Left lung (tissue), 10 donors: Measurements from ENCODE around the gene PLA2G6. TPM values are rescaled to one million over a fixed set of nuclear protein-coding genes. Genes with fewer than 3 reads are reported as not detected.

Source experiments
- ATAC-seq: fragments of 200-7000 bp; cut with Tn5 transposase; one replicate; pipeline ENCODE4 v1.9.1; 2020; ENCODE audit warnings: moderate library complexity
- DNase-seq, 4 donors: peaks; one replicate each; pipeline ENCODE4 v3.0.0-alpha.2; 2013 to 2020
- H3K27ac ChIP-seq, 2 donors: fragments of 200-600 bp; sonication (generic) in 1 of 2; one replicate each; pipeline versions ENCODE4 v1.5.0 to v1.8.0; 2020 to 2021
- H3K27me3 ChIP-seq, 2 donors: fragments of 200-600 bp; sonication (generic) in 1 of 2; one replicate each; pipeline versions ENCODE4 v1.5.0 to v1.8.0; 2020 to 2021
- H3K36me3 ChIP-seq, 2 donors: fragments of 200-600 bp; sonication (generic) in 1 of 2; one replicate each; pipeline versions ENCODE4 v1.5.0 to v1.8.0; 2020 to 2021
- H3K4me1 ChIP-seq, 2 donors: fragments of 200-600 bp; one replicate each; pipeline ENCODE4 v1.8.0; 2021
- H3K4me3 ChIP-seq, 2 donors: fragments of 200-600 bp; sonication (generic) in 1 of 2; one replicate each; pipeline versions ENCODE4 v1.5.0 to v1.8.0; 2020 to 2021; ENCODE audit warnings: mild to moderate bottlenecking in 1 of 2
- H3K9me3 ChIP-seq, 2 donors: fragments of 200-600 bp; sonication (generic) in 1 of 2; one replicate each; pipeline versions ENCODE4 v1.5.0 to v1.8.0; 2020 to 2021
- CTCF ChIP-seq, 2 donors: fragments of 200-600 bp; sonication (generic) in 1 of 2; IDR thresholded peaks; one replicate each; pipeline versions ENCODE4 v1.5.0 to v1.8.0; 2021; ENCODE audit warnings: antibody characterized with exemption in 2 of 2
- intact Hi-C, 2 donors: fragments of 100-400 bp; cut with DNase I; formaldehyde crosslinking; loops; one replicate each; pipeline versions ENCODE4 v1.11.2 to v1.14.2; 2022
- polyA plus RNA-seq, 6 donors: library from polyadenylated mRNA; unstranded; fragments of 120-200 nt; gene quantifications; one replicate each; pipeline ENCODE4 v1.2.1, GENCODE V29; 2013; ENCODE audit not compliant: insufficient read length in 6 of 6
- total RNA-seq, 2 donors: library from RNA; stranded (reverse); fragmentation: NEBNext Ultra II Directional; extraction: Animal tissue kit (Norgen Biotek cat#: 25700); gene quantifications; one replicate each; pipeline ENCODE4 v1.2.1, GENCODE V29; 2021
- donor health status: DM: no; HTN: yes; CAD: no.
- donor health status: DM: no; HTN: no; CAD: no.

The PLA2G6 gene
- total and polyA plus RNA-seq, 8 donors = 29.8 to 44.1 (median 35.7) TPM

- H3K4me1 ChIP-seq = peaks cover 0 to 28% of the 10 kb centered on the region in 2 donors
- no peak overlapping the region for H3K27ac ChIP-seq
- intact Hi-C loops = no loop called here
- no peaks in the 10 kb centered on the region for H3K36me3 ChIP-seq
- H3K9me3 ChIP-seq = no peaks in the 10 kb centered on the region
- no peak for TF ChIP-seq CTCF (IDR thresholded peaks at IDR 0.05)
- no peaks in the 10 kb centered on the region for H3K27me3 ChIP-seq
- H3K4me3 ChIP-seq = no peak overlapping the region
- no peak for DNase-seq
- no peak for ATAC-seq
Measured at GRCh38 chr22:38196791-38197419, 15.3 kb upstream of the PLA2G6 start.

GRCh38 chr22:38193580-38193979, 11.9 kb upstream of the PLA2G6 start:
- Histone ChIP-seq H3K36me3 (no peaks in the 10 kb centered on the region), H3K27ac (peak overlapping the region in 1 of 2 donors; percentile 60), H3K4me3 (no peak overlapping the region), H3K27me3 (no peaks in the 10 kb centered on the region), H3K4me1 (peaks cover 0 to 23% of the 10 kb centered on the region in 2 donors), H3K9me3 (no peaks in the 10 kb centered on the region)
- no peak for TF ChIP-seq CTCF (IDR thresholded peaks at IDR 0.05)
- intact Hi-C loops = no loop called here
- ATAC-seq (peak; percentile 41), DNase-seq (no peak)

- intact Hi-C loops = no loop called here
- H3K9me3 ChIP-seq = no peaks in the 10 kb centered on the region
- ATAC-seq (no peak), DNase-seq (no peak)
- TF ChIP-seq CTCF (IDR thresholded peaks at IDR 0.05) = no peak
- no peak overlapping the region for H3K4me3 ChIP-seq
- no peaks in the 10 kb centered on the region for H3K36me3 ChIP-seq
- peaks cover 0 to 31% of the 10 kb centered on the region in 2 donors for H3K4me1 ChIP-seq
- H3K27me3 ChIP-seq = no peaks in the 10 kb centered on the region
- no peak overlapping the region for H3K27ac ChIP-seq
Measured at GRCh38 chr22:38192475-38192863, 10.8 kb upstream of the PLA2G6 start.

DNA sequence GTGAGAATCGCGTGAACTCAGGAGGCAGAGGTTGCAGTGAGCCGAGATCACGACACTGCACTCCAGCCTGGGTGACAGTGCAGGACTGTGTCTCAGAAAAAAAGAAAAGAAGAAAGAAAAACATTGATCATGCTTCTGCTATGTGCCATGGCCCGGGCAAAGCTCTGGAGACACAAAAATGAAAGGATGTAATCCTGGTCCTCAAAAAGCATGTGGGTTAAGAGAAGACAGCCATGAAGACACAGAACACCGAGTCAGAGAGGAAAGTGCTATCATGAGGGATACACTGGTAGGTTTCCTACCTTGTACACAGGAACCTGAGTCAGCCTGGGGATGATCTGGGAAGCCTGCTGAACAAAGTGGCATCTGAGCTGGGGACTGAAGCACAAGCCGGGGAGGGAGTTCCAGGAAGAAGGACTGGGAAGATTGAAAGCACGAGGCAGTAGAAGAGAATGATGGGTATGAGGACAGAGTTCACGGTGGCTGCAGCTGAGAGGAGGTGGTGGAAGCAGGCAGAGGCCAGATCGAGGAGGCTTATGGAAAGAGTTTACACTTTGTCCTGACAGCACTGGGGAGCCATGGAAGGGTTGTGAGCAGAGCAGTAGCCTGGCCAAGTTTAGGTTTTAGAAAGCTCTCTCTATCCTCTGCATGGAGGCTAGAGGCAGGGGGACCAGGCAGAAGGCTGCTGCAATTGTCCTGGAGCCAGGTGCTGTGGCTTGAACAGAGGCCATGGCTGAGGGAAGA, 10.3 kb upstream of the PLA2G6 start:
- no peak for TF ChIP-seq CTCF (IDR thresholded peaks at IDR 0.05)
- H3K9me3 ChIP-seq = no peaks in the 10 kb centered on the region
- no peak for ATAC-seq
- H3K4me1 ChIP-seq = peaks cover 0 to 37% of the 10 kb centered on the region in 2 donors
- no peaks in the 10 kb centered on the region for H3K36me3 ChIP-seq
- H3K27ac ChIP-seq = no peak overlapping the region
- intact Hi-C loops = no loop called here
- no peaks in the 10 kb centered on the region for H3K27me3 ChIP-seq
- no peak overlapping the region for H3K4me3 ChIP-seq
- DNase-seq = no peak

DNA sequence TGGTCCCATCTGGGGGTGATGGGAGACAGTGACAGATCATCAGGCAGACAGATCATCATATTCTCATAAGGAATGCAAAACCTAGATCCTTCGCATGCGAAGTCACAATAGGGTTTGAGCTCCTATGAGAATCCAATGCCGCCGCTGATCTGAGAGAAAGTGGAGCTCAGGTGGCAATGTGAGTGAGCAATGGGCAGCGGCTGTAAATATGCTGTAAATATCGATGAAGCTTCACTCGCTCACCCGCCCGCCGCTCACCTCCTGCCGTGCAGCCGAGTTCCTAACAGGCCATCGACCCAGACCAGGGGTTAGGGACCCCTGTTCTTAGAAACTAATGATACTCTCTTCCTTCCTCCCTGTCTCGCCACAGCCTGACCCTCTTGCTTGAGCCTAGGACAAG, 9.4 kb upstream of the PLA2G6 start:
- no peak for ATAC-seq
- H3K4me1 ChIP-seq = peaks cover 0 to 39% of the 10 kb centered on the region in 2 donors
- TF ChIP-seq CTCF (IDR thresholded peaks at IDR 0.05) = no peak
- no peak overlapping the region for H3K27ac ChIP-seq
- DNase-seq = no peak
- H3K9me3 ChIP-seq = no peaks in the 10 kb centered on the region
- no peak overlapping the region for H3K4me3 ChIP-seq
- intact Hi-C loops = no loop called here
- H3K27me3 ChIP-seq = no peaks in the 10 kb centered on the region
- H3K36me3 ChIP-seq = no peaks in the 10 kb centered on the region
